AG09319 (cell line): ENCODE measurements around the gene CDK5.

Experiments
- DNase-seq: peaks from one replicate; pipeline ENCODE4 v3.0.0-alpha.2; 2010; ENCODE audit warnings: low read depth; ENCODE audit errors: extremely low read depth
- TF ChIP-seq, protein P1 (sequence below): IDR thresholded peaks from 2 replicates; pipeline ENCODE4 v1.5.1; 2011; ENCODE audit warnings: low read depth, mild to moderate bottlenecking, inconsistent platforms, low read length, moderate library complexity

Gene CDK5

DNA sequence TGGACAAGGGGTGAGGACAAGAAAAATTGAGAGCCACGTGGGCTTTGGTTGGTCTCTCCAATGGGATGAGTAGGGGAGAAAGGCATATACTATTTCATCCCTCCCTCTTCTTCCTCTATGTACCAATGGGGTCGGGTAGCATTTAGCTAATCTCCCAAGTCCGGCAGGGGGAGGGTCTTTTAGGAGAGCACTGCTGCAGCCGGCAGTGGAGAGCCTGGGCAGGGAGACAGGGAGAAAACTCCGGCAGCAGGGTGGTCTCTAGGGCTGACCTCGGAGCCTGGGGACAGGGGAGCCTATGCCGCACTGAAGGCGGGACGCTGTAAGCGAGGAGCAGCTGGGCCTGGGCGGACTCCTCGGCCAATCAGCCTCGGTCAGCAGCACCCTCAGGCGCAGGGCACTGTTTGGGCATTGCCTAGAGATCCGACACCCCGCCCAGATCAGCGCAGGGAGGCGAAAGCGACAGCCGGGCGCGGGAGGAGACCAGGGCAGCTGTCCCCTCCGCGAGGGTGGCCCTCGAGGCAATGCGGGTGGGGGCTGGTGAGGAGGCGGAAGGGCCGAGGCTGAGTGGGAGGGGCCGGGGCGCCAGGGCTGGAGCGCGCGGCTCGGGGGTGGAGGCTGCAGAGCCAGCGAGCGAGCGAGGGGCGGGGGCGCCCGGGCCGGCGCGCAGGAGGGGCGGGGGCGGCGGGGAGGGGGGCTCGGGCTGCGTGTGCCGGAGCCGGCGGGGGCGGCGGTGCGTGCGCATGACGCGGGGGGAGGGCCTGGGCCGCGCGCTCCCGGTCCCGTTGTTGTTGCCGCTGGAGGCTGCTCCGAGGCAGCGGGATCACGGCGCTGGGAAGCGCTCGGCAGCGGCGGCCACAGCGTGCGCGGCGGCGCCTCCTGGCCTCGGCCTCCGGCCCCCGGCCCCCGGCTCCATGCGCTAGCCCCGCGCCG, 28.3 kb upstream of the CDK5 start, which contains the start of gene AGAP3:
Gene AGAP3 (plus strand): TSS at position 785 of the 930 bp plus-strand sequence. CDS start 267 bp downstream, outside the sequence.
- TF ChIP-seq, protein P1, sequence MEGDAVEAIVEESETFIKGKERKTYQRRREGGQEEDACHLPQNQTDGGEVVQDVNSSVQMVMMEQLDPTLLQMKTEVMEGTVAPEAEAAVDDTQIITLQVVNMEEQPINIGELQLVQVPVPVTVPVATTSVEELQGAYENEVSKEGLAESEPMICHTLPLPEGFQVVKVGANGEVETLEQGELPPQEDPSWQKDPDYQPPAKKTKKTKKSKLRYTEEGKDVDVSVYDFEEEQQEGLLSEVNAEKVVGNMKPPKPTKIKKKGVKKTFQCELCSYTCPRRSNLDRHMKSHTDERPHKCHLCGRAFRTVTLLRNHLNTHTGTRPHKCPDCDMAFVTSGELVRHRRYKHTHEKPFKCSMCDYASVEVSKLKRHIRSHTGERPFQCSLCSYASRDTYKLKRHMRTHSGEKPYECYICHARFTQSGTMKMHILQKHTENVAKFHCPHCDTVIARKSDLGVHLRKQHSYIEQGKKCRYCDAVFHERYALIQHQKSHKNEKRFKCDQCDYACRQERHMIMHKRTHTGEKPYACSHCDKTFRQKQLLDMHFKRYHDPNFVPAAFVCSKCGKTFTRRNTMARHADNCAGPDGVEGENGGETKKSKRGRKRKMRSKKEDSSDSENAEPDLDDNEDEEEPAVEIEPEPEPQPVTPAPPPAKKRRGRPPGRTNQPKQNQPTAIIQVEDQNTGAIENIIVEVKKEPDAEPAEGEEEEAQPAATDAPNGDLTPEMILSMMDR = no peak
- no peak for DNase-seq

DNA sequence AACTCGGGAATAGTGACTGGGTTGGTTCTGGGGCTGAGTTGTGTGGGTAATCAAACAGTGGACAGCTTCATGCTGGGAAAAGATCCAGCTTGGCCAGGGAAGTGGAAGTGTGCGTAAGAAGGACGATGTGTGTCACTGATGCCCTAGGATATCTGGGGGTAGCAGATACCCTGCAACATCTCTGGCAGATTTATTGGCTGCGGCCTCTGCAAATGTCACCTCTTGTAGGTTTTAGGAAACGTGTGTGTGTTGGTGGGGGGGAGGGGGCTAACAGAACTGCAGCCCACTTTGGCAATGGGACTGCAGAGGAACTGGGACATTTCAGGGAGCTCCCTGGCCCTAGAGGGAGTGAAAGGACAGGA, 27.6 kb upstream of the CDK5 start:
- DNase-seq = no peak
- TF ChIP-seq, protein P1 = no peak

DNA sequence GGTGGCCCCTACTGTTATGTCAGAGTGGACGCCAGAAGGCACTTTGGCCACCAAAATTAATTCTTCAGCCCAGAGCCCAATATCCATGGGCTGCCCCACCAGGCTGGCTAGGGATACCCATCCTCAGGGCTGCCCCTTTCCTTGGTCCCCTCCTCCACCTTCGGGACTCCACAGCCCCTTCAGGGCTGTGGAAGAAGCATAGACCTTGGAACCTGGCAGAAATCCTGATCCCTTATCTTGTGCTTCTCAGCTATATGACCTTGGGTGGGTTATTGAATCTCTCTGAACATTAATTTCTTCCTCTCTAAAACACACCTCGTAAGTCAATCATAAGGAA, 26.1 kb upstream of the CDK5 start:
- TF ChIP-seq, protein P1 = no peak
- DNase-seq = no peak

DNA sequence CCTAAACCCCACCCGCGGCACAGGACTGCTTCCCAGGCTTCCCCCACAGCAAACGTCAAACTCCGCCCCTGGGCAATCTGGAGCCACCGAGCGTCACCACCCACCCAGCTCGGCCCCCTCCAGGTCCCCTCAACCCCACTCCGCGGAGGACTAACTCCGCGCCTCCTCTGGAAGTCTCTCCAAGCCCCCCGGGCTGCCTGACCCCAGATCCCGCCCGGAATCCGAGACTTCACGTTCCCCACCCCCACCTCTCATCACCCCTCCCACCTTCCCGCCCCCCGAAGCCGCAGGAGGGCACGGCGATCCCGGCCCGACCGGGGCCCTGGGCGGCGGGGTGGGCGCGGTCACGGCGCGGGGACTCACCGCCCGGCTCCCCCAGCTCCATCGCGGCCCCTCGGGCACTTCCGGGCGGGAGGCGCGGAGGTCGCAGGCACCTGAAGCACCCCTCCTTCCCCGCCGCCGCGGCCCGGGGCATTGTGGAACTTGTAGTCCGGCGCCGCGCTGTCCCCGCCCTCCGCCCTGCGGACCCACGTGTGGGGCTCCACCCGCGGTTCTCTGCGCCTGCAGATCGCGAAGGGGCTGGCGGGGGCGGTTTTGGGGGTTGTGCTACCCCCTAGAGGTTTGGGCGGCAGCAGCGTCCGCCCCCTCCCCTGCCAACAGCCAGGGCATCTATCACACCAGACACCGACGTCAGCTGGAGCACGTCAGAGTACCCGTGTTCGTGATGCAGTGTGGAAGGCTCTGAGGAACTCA, 25.6 kb upstream of the CDK5 start, which contains the start of gene TMUB1:
Gene TMUB1 (minus strand): TSS at position 423 of the 753 bp plus-strand sequence. CDS start 930 bp downstream, outside the sequence.
- DNase-seq = no peak
- TF ChIP-seq, protein P1 = no peak

DNA sequence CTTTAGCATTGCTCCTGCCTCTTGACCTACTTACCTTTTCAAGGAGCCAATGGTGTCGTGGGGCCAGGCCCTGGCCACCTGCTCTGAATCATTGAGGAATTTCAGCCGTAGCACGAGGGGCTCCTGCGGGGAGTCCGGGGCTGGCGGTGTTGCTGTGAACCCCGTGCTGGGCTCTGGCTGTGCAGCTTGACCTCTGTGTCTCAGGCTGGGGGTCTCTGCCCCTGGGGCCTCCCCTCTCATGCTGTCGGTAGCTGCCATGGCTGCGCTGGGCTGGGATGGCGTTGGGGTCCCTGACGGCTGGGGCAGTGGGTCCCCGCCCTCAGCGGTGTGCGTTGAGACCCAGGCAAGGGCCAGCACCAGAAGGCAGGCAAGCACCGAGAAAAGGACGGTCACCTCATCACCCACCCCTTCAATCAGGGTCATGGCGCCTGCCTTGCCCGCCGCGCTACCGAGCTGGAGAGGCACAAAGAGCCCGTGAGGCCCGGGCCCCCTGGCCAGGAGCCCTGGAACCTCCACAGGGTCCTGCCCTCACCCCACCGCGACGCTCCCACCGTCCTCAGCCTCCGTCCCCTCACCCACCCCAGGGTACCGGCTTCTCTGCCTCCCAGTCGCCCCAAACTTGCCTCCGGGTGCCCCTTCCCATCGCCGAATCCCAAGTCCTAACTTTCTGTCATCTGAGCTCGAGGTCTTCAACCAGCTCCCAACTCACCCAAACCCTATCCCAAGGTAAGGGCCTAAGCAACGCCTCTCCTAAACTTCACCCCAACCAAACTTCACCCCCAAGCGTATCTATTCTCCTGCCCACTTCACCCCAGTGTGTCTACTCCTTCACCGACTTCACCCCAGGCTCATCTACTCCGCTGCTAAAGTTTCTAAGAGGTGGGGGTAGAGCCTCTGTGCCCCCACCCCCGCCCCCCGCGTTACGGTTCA, 24.7 kb upstream of the CDK5 start:
- TF ChIP-seq, protein P1 = no peak
- no peak for DNase-seq

DNA sequence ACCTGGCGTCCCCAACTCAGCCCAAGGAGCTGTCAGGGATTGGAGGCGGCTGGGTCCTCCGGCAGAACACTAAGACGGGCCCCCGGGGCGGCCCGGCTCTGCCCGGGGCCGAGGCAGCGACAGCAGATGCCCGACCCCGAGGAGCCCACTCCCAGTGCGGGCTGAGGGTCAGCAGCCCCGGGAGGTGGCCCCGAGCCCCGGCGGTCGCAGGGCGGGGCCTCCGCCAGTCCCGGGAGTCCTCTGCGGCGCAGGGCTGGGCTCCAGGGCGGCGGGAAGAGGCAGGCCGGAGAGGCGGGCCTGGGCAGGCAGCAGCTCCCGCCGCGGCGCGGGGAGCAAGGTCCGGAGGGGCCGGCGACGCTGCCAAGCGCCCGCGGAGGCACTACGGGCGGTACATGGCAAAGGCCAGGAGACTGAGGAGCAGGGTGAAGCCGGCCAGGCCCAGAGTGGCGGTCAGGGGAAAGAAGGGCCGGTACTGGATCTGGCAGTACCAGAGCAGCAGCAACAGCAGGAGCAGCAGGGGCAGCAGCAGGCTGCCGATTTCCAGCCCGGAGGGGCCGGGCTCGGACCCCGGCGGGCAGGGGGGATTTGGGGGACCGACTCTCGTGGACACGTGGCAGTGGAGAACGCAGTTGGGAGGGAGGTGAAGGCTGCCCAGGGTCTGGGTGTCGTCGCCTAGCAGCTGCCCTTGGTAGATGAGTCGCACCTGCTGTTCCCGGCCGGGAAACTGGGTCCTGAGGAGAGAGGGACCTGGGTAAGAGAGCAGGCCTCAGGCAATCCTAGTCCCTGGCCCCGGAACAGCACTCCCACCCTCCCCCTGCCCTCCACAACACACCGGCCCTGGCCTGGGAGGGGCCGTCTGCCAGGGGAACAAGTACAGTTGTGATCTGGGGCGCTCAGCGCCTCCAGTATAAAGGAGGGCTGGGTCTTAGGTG, 23.7 kb upstream of the CDK5 start:
- TF ChIP-seq, protein P1 = no peak
- DNase-seq = no peak
